Activated CD8-positive, alpha-beta T cell treated with anti-CD3 and anti-CD28 coated beads for 36 hours (primary cell): ENCODE measurements around the gene ELL. TPM values are rescaled to one million over a fixed set of nuclear protein-coding genes. Genes with fewer than 3 reads are reported as not detected.

Experiments
- ATAC-seq: fragments of 200-7000 bp; cut with Tn5 transposase; one replicate; pipeline ENCODE4 v1.10.0; 2021; ENCODE audit warnings: mild to moderate bottlenecking, moderate library complexity
- CTCF ChIA-PET: fragments of 350-600 bp; sonication (Branson Sonifier 250); formaldehyde crosslinking; loops from one replicate; lab custom pipeline; 2021; ENCODE audit warnings: antibody characterized with exemption; lab: Charles Lee
- POLR2A ChIA-PET: fragments of 350-600 bp; sonication (Branson Sonifier 250); formaldehyde crosslinking; loops from one replicate; lab custom pipeline; 2021; ENCODE audit warnings: antibody characterized with exemption; lab: Charles Lee
- DNase-seq: peaks from one replicate; pipeline ENCODE4 v3.0.0-alpha.2; 2020
- H3K27ac Mint-ChIP-seq: one replicate; pipeline ENCODE4 v1.8.0; 2021; ENCODE audit warnings: mild to moderate bottlenecking, mixed read lengths
- H3K27me3 Mint-ChIP-seq: one replicate; pipeline ENCODE4 v1.8.0; 2021; ENCODE audit warnings: mixed read lengths
- H3K36me3 Mint-ChIP-seq: one replicate; pipeline ENCODE4 v1.8.0; 2021; ENCODE audit warnings: low read depth, mixed read lengths
- H3K4me1 Mint-ChIP-seq: one replicate; pipeline ENCODE4 v1.8.0; 2021; ENCODE audit warnings: low read depth, mixed read lengths
- H3K4me3 Mint-ChIP-seq: one replicate; pipeline ENCODE4 v1.8.0; 2021; ENCODE audit warnings: mild to moderate bottlenecking, moderate library complexity, mixed read lengths
- H3K9me3 Mint-ChIP-seq: one replicate; pipeline ENCODE4 v1.8.0; 2021; ENCODE audit warnings: mixed read lengths
- intact Hi-C: fragments of 100-400 bp; cut with micrococcal nuclease; formaldehyde crosslinking; loops from one replicate; pipeline ENCODE4 v1.10.0; 2022
- total RNA-seq, 2 experiments: library from RNA; stranded (reverse); gene quantifications; one replicate each; pipeline ENCODE4 v1.2.3, GENCODE V29; 2021
- TF ChIP-seq, protein P1 (sequence below): fragments of 200-600 bp; IDR thresholded peaks from one replicate; pipeline ENCODE4 v1.8.0; 2022; ENCODE audit warnings: antibody characterized with exemption, mild to moderate bottlenecking

The ELL gene
- total RNA-seq, 2 experiments from 2014 or later, result 20.1 to 21.9 TPM

- no peaks in the 10 kb centered on the region for H3K27me3 Mint-ChIP-seq
- no peak for DNase-seq
- POLR2A ChIA-PET, result interaction anchor here (0.8 to 1.4 kb wide), 2 partner anchors 12 to 47 kb away, joined by 3 read pairs; no protein-coding TSS in a partner anchor
- H3K4me3 Mint-ChIP-seq, result no peak overlapping the region
- intact Hi-C loops, result no loop called here
- H3K36me3 Mint-ChIP-seq, result peaks cover 3% of the 10 kb centered on the region
- TF ChIP-seq, protein P1, sequence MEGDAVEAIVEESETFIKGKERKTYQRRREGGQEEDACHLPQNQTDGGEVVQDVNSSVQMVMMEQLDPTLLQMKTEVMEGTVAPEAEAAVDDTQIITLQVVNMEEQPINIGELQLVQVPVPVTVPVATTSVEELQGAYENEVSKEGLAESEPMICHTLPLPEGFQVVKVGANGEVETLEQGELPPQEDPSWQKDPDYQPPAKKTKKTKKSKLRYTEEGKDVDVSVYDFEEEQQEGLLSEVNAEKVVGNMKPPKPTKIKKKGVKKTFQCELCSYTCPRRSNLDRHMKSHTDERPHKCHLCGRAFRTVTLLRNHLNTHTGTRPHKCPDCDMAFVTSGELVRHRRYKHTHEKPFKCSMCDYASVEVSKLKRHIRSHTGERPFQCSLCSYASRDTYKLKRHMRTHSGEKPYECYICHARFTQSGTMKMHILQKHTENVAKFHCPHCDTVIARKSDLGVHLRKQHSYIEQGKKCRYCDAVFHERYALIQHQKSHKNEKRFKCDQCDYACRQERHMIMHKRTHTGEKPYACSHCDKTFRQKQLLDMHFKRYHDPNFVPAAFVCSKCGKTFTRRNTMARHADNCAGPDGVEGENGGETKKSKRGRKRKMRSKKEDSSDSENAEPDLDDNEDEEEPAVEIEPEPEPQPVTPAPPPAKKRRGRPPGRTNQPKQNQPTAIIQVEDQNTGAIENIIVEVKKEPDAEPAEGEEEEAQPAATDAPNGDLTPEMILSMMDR, result no peak
- peak overlapping the region; percentile 34 for H3K27ac Mint-ChIP-seq
- CTCF ChIA-PET, result interaction anchor here (0.7 to 3.4 kb wide), 5 partner anchors 12 to 393 kb away, joined by 3 to 9 read pairs (median 4); no protein-coding TSS in a partner anchor
- H3K9me3 Mint-ChIP-seq, result no peaks in the 10 kb centered on the region
- ATAC-seq, result no peak
- peaks cover 52% of the 10 kb centered on the region for H3K4me1 Mint-ChIP-seq
Observed at GRCh38 chr19:18473706-18474087, 48.2 kb downstream of the ELL start.

DNA sequence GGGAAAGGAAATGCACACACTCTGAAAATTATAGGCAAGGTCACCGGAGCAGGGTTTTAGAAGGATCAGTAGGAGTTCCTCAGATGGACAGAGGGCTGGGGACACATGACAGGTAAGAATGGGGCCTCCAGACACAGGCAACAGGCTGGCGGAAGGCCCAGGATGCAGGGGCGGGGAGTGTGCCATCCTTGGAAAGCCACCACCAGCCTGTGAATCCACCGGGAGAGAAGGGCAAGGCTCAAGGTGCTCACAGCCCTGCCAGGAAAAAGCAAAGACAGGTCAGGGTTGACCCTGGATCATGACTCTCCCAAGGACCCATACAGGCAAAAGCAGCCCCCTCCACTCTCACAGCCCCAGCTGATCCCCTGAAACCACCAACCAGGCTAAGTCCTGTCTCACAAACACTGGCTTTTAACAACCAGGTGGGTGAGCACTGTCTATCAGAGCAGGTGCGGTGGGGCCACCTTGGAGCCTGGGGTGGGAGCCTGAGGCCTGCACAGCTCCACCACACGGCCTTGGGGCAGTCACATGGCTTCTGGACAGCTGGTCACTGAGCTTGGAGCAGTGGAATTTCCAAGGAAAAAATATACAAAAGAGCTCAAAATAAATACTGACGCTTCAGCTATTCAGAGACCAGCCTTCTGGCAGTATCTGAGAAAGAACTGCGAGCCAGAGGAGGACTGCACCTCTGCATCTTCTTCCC is 48.7 kb downstream of the ELL start:
- Mint-ChIP-seq H3K36me3 (peaks cover 3% of the 10 kb centered on the region), H3K4me3 (no peak overlapping the region), H3K4me1 (peaks cover 49% of the 10 kb centered on the region), H3K27ac (peak overlapping the region; percentile 34), H3K9me3 (no peaks in the 10 kb centered on the region), H3K27me3 (no peaks in the 10 kb centered on the region)
- TF ChIP-seq, protein P1, result no peak
- intact Hi-C loops, result no loop called here
- CTCF ChIA-PET, result interaction anchor here (0.7 to 3.4 kb wide), 6 partner anchors 11 to 394 kb away, joined by 3 to 9 read pairs (median 4); no protein-coding TSS in a partner anchor
- no peak for DNase-seq
- POLR2A ChIA-PET, result interaction anchor here (0.8 kb wide), 1 partner anchor 12 kb away, joined by 3 read pairs; no protein-coding TSS in a partner anchor
- no peak for ATAC-seq

GRCh38 chr19:18470787-18471186 is 51.1 kb downstream of the ELL start:
- Mint-ChIP-seq H3K4me1 (peaks cover 39% of the 10 kb centered on the region), H3K9me3 (no peaks in the 10 kb centered on the region), H3K36me3 (peaks cover 3% of the 10 kb centered on the region), H3K27ac (no peak overlapping the region), H3K27me3 (no peaks in the 10 kb centered on the region), H3K4me3 (no peak overlapping the region)
- TF ChIP-seq, protein P1, result no peak
- CTCF ChIA-PET, result interaction anchor here (1.0 to 4.2 kb wide), 11 partner anchors 9 to 204 kb away, joined by 3 to 32 read pairs (median 9); partner anchors contain the start of gene ELL
- DNase-seq (no peak), ATAC-seq (no peak)
- intact Hi-C loops, result no loop called here
- POLR2A ChIA-PET, result interaction anchor here (0.9 to 1.8 kb wide), 2 partner anchors 53 to 74 kb away, joined by 3 to 6 read pairs; no protein-coding TSS in a partner anchor

DNA sequence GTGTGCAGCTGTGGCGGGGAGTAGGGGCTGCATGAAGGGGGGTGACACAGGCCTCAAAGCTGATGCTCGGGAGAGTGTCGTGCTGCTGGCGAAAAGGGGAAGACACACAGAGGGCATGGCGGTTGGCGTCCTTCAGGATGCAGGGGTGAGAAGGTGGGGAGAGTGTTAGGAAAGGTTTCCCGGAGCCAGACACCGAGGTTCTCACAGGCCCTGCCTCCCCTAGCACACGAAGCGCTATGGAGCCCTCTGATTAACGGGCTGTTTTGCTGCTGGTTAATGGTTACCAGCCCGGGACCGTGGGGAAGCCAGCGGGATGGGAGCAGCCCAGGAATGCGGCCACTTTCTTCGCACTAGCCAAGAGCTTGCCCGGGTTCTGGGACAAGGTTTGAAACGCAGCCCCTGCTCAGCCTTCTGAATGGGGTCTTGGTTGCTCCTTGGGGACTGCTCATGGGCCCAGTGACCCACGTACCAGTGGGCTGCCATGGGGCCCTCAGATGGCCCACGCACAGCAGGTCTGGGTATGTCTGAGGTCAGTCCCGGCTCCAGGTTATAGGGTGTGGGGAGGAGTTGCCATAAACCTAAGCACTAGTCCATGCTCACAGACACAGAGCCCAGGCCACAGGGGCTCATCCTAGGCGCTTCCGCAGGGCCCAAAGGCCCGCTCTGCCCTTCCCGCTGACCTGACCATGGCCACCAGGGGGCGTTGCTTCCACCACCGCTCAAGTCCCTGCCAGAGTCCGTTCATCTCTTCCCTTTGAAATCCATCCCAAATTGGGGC is 52.6 kb downstream of the ELL start:
- intact Hi-C loops, result loop anchor here (10.0 kb wide), 1 partner anchor 106 kb away; the partner anchor contains the start of gene UBA52
- Mint-ChIP-seq H3K27ac (no peak overlapping the region), H3K36me3 (peaks cover 3% of the 10 kb centered on the region), H3K9me3 (no peaks in the 10 kb centered on the region), H3K27me3 (no peaks in the 10 kb centered on the region), H3K4me3 (no peak overlapping the region), H3K4me1 (peaks cover 28% of the 10 kb centered on the region)
- ChIA-PET POLR2A (interaction anchor here (0.9 to 1.8 kb wide), 3 partner anchors 14 to 54 kb away, joined by 3 to 6 read pairs (median 3); partner anchors contain the start of gene ELL), CTCF (interaction anchor here (0.7 to 4.2 kb wide), 28 partner anchors 9 to 378 kb away, joined by 3 to 32 read pairs (median 4); partner anchors contain the start of genes ELL, KXD1 and UBA52)
- ATAC-seq (peak; percentile 56), DNase-seq (peak; percentile 77)
- TF ChIP-seq, protein P1, result no peak
